ENCODE measurements around the gene TGIF2. TPM values are rescaled to one million over a fixed set of nuclear protein-coding genes. Genes with fewer than 3 reads are reported as not detected.
A peak's percentile ranks its signal among the peaks of the same experiment; 100 is the strongest.

Gene TGIF2
- total RNA-seq, 1 experiment from 2014 or later = 81.7 TPM

DNA sequence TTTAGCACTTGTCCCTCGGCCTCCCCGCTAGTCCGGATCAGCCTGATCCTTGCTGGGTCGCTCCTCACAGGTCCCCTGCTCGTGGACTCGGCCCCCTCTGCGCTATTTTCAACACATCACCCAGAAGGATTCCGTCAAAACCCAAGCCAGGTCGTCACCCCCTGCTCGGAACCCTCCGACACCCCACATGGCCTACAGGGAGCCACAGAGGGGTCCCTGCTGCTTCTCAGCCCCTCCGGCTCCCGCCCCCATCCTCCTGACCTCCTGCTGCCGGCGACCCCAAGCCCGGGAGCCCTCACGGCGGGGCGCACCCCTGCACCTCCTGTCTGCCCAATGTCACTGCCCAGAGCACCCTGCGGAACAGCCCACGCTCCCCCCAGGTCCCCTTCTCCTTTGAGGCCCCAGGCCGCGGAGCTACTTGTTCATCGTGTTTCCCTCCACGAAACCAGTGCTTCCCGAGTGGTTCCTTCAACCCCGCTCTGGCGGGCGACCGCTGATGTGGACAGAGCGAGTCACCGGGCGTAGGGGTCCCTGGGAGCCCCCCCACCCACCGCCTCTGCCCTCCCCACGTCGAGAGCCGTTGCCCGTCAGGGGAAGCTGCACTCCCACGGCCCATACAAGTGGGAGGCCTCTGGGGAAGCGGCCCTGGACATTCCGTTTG is 32.7 kb upstream of the TGIF2 start:
- Histone ChIP-seq H2BK5ac (ENCODE audit: insufficient read length, low read length) (no peak overlapping the region), H3K4ac (ENCODE audit: low read depth, low read length) (no peak overlapping the region), H3K14ac (ENCODE audit: insufficient read depth, low read length) (peak overlapping the region; percentile 49; the same call in 1 of the 2 replicates), H3K9ac (ENCODE audit: extremely low read depth, insufficient read length, low read length) (no peak overlapping the region), H3K23ac (ENCODE audit: insufficient read length, low read depth, low read length) (no peak overlapping the region), H3K27ac (ENCODE audit: insufficient read length, low read depth, low read length) (no peak overlapping the region), H2AFZ (ENCODE audit: low read length) (no peak overlapping the region), H4K5ac (ENCODE audit: insufficient read length, low read depth, low read length) (no peak overlapping the region), H3K4me1 (ENCODE audit: insufficient read depth, low read length) (no peaks in the 10 kb centered on the region; the same call in 1 of the 2 replicates), H2BK20ac (ENCODE audit: low read depth, low read length, poor library complexity, severe bottlenecking) (no peak overlapping the region), H2BK120ac (ENCODE audit: low read depth, low read length, poor library complexity, severe bottlenecking) (no peak overlapping the region), H2AK5ac (ENCODE audit: insufficient read length, low read length) (no peak overlapping the region), H3K79me1 (ENCODE audit: insufficient read depth, low read depth, low read length, poor library complexity, severe bottlenecking) (no peaks in the 10 kb centered on the region), H2BK12ac (ENCODE audit: insufficient read length, low read depth, low read length) (no peak overlapping the region), H2BK15ac (ENCODE audit: low read depth, low read length) (no peak overlapping the region), H4K8ac (replicated peaks; ENCODE audit: insufficient read length, low read depth, low read length) (no peak overlapping the region), H3T11ph (ENCODE audit: low read length) (no peak overlapping the region), H3K9me3 (ENCODE audit: control insufficient read depth, low read depth, low read length) (no peaks in the 10 kb centered on the region), H3K18ac (ENCODE audit: insufficient read length, low read depth, low read length) (peak overlapping the region; percentile 18), H3K4me2 (ENCODE audit: insufficient read depth, insufficient read length, low read length) (peak overlapping the region; percentile 23), H3K27me3 (ENCODE audit: insufficient read depth, low read length) (no peaks in the 10 kb centered on the region), H4K91ac (ENCODE audit: insufficient read length, low read depth, low read length) (no peak overlapping the region), H3K23me2 (ENCODE audit: insufficient read length, low read depth, low read length, poor library complexity, severe bottlenecking) (no peaks in the 10 kb centered on the region), H3K79me2 (ENCODE audit: insufficient read depth, low read length) (no peaks in the 10 kb centered on the region; the same call in 1 of the 2 replicates), H4K20me1 (ENCODE audit: control insufficient read depth, insufficient read depth, insufficient read length) (peaks cover 3% of the 10 kb centered on the region), H3K56ac (ENCODE audit: insufficient read length, low read depth, low read length) (no peak overlapping the region)
- peak; percentile 49 for DNase-seq
- TF ChIP-seq, protein P1, sequence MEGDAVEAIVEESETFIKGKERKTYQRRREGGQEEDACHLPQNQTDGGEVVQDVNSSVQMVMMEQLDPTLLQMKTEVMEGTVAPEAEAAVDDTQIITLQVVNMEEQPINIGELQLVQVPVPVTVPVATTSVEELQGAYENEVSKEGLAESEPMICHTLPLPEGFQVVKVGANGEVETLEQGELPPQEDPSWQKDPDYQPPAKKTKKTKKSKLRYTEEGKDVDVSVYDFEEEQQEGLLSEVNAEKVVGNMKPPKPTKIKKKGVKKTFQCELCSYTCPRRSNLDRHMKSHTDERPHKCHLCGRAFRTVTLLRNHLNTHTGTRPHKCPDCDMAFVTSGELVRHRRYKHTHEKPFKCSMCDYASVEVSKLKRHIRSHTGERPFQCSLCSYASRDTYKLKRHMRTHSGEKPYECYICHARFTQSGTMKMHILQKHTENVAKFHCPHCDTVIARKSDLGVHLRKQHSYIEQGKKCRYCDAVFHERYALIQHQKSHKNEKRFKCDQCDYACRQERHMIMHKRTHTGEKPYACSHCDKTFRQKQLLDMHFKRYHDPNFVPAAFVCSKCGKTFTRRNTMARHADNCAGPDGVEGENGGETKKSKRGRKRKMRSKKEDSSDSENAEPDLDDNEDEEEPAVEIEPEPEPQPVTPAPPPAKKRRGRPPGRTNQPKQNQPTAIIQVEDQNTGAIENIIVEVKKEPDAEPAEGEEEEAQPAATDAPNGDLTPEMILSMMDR (conservative IDR thresholded peaks at IDR 0.05) = no peak
- H3K27ac Mint-ChIP-seq = peak overlapping the region in 2 of 3 experiments; percentile 86 to 91; a peak in 3 of 7 replicates
- peaks cover 33 to 39% of the 10 kb centered on the region in 2 experiments for H3K4me1 Mint-ChIP-seq
- WGBS (ENCODE audit: extremely low coverage, insufficient read length, low lambda C conversion rate) = no CpG with 5 or more reads among the region's 41 CpGs
- H3K4me3 Mint-ChIP-seq = peak overlapping the region; percentile 64 to 74
- H3K27me3 Mint-ChIP-seq (ENCODE audit: low read depth) = no peaks in the 10 kb centered on the region
- no peaks in the 10 kb centered on the region for H3K9me3 Mint-ChIP-seq
- H3K36me3 Mint-ChIP-seq (ENCODE audit: insufficient read depth in 1 of 3, low read depth in 3 of 3) = peaks cover 6 to 11% (median 7%) of the 10 kb centered on the region in 3 experiments; a peak in 6 of 7 replicates
